KG1 (cell line): ENCODE measurements around the gene EFR3B.

Source experiments
- DNase-seq: peaks from one replicate; lab custom pipeline; 2025; lab: John Stamatoyannopoulos, UW

EFR3B gene

GRCh38 chr2:25034081-25034480 is 7.8 kb upstream of the EFR3B start:
- no peak for DNase-seq

GRCh38 chr2:25035537-25036220 is 6.2 kb upstream of the EFR3B start:
- no peak for DNase-seq

- DNase-seq = no peak
Observed at GRCh38 chr2:25036221-25036559, 5.7 kb upstream of the EFR3B start.

GRCh38 chr2:25039126-25039525 is 2.8 kb upstream of the EFR3B start:
- no peak for DNase-seq

- no peak for DNase-seq
Observed at GRCh38 chr2:25041307-25041927, 459 bp upstream of the EFR3B start.

GRCh38 chr2:25042321-25043240 is 705 bp downstream of the EFR3B start:
- no peak for DNase-seq

- no peak for DNase-seq
Observed at GRCh38 chr2:25043241-25043867, 1.5 kb downstream of the EFR3B start.

- no peak for DNase-seq
Observed at GRCh38 chr2:25044011-25044410, 2.1 kb downstream of the EFR3B start.

- DNase-seq = no peak
Observed at GRCh38 chr2:25044990-25045389, 3.1 kb downstream of the EFR3B start.

- no peak for DNase-seq
Observed at GRCh38 chr2:25049422-25049821, 7.5 kb downstream of the EFR3B start.

GRCh38 chr2:25050128-25050527 is 8.3 kb downstream of the EFR3B start:
- DNase-seq = no peak

- no peak for DNase-seq
Observed at GRCh38 chr2:25053041-25053440, 11.2 kb downstream of the EFR3B start.

GRCh38 chr2:25054720-25055119 is 12.8 kb downstream of the EFR3B start:
- DNase-seq = no peak

GRCh38 chr2:25055376-25055920 is 13.6 kb downstream of the EFR3B start:
- DNase-seq = no peak

- DNase-seq = no peak
Observed at GRCh38 chr2:25056098-25056821, 14.4 kb downstream of the EFR3B start.

GRCh38 chr2:25062511-25062917 is 20.6 kb downstream of the EFR3B start:
- no peak for DNase-seq

GRCh38 chr2:25063876-25064660 is 22.2 kb downstream of the EFR3B start:
- DNase-seq = no peak

GRCh38 chr2:25065768-25066167 is 23.9 kb downstream of the EFR3B start:
- DNase-seq = no peak

- no peak for DNase-seq
Observed at GRCh38 chr2:25066455-25066854, 24.6 kb downstream of the EFR3B start.

GRCh38 chr2:25068217-25068616 is 26.3 kb downstream of the EFR3B start:
- no peak for DNase-seq

- no peak for DNase-seq
Observed at GRCh38 chr2:25071966-25072365, 30.1 kb downstream of the EFR3B start.
